Spleen (tissue), 7 donors: Measurements from ENCODE around the gene TMEM131L.

Experiments used
- CTCF ChIP-seq, 11 experiments: fragments of 200-600 bp in 7 of 11; fragments of 450-650 bp in 4 of 11; sonication (generic) in 4 of 11; IDR thresholded peaks in 8 of 11; conservative IDR thresholded peaks in 3 of 11; 1 replicate in 7 of 11; 2 replicates in 4 of 11; pipeline versions ENCODE4 v1.4.0 to v1.8.0; 2016 to 2021; ENCODE audit warnings: antibody characterized with exemption in 11 of 11, inconsistent platforms in 4 of 11, mild to moderate bottlenecking in 1 of 11
- POLR2A ChIP-seq, 3 donors: fragments of 450-650 bp; IDR thresholded peaks; one replicate each; pipeline ENCODE4 v1.5.1; 2017; ENCODE audit warnings: antibody characterized with exemption in 3 of 3, mild to moderate bottlenecking in 1 of 3
- POLR2AphosphoS5 ChIP-seq, 3 donors: sonication (generic); formaldehyde crosslinking; IDR thresholded peaks; one replicate each; pipeline ENCODE4 v1.5.1; 2017; ENCODE audit warnings: antibody characterized with exemption in 3 of 3
- donor health status: DM: no; HTN: no; CAD: no; lungs with moderate emphysema.
- donor health status: DM: no; HTN: no; CAD: no.
- donor health status: DM: no; HTN: no; CAD: no.

- TF ChIP-seq POLR2A (IDR thresholded peaks at IDR 0.05) (no peak), CTCF (IDR thresholded peaks at IDR 0.05 in 8 of 11, conservative IDR thresholded peaks at IDR 0.05 in 3 of 11) (no peak), POLR2AphosphoS5 (IDR thresholded peaks at IDR 0.05) (no peak)
Observed at GRCh38 chr4:153579410-153579809, 113.2 kb downstream of the TMEM131L start.
